K562 (cell line): Measurements from ENCODE around the gene GABRB1. TPM values are rescaled to one million over a fixed set of nuclear protein-coding genes. Genes with fewer than 3 reads are reported as not detected.

Source experiments
- ATAC-seq: fragments of 200-7000 bp; cut with Tn5 transposase; 3 replicates; pipeline ENCODE4 v1.9.1; 2020; ENCODE audit warnings: moderate library complexity
- BruUV-seq: library from RNA; stranded (reverse); fragments of 400-500 nt; replicated peaks from 2 replicates; lab custom pipeline; 2021; lab: Mats Ljungman, UMichigan
- CTCF ChIA-PET: fragments of 300-600 bp; formaldehyde crosslinking; extraction: SDS; loops from one replicate; lab custom pipeline; 2021; ENCODE audit warnings: low intra/inter-chr PET ratio; lab: Yijun Ruan, JAX
- POLR2A ChIA-PET: fragments of 300-600, 350-650 bp; sonication (Branson Sonifier 250); formaldehyde crosslinking; extraction: SDS; loops from one replicate; lab custom pipeline; 2021; ENCODE audit warnings: antibody characterized with exemption, inconsistent platforms; lab: Yijun Ruan, JAX
- DNase-seq, 4 experiments: peaks; one replicate each; pipeline versions ENCODE4 v3.0.0 to v3.0.0-alpha.2; 2011 to 2018; ENCODE audit warnings: low spot score in 3 of 4, mixed read lengths in 3 of 4; ENCODE audit errors: extremely low read depth in 1 of 4
- FAIRE-seq: peaks from 2 replicates; lab custom pipeline; 2011; peaks lifted over from hg19 to GRCh38; lab: Jason Lieb, UNC
- H2AFZ ChIP-seq: 2 replicates; pipeline ENCODE4 v1.6.0; 2011; ENCODE audit warnings: low read depth, low read length, control low read depth, inconsistent platforms
- H3K27ac ChIP-seq: fragments of 200-600 bp; 3 replicates; pipeline ENCODE4 v1.8.0; 2011; ENCODE audit warnings: low read depth, mild to moderate bottlenecking, control low read depth, inconsistent platforms, low read length, moderate library complexity, mixed read lengths; ENCODE audit errors: extremely low read depth
- H3K27me3 ChIP-seq, 2 experiments: fragments of 300-600 bp in 1 of 2; 2 replicates in 1 of 2; 3 replicates in 1 of 2; pipeline versions ENCODE4 v1.6.0 to v1.8.0; 2011; ENCODE audit warnings: inconsistent platforms in 2 of 2, low read length in 2 of 2, mild to moderate bottlenecking in 1 of 2, mixed read lengths in 1 of 2, moderate library complexity in 1 of 2; ENCODE audit not compliant: control insufficient read depth in 2 of 2, insufficient read depth in 2 of 2
- H3K36me3 ChIP-seq: fragments of 300-600 bp; 3 replicates; pipeline ENCODE4 v1.8.0; 2011; ENCODE audit warnings: mild to moderate bottlenecking, low read length, inconsistent platforms; ENCODE audit not compliant: control insufficient read depth, insufficient read depth
- H3K4me1 ChIP-seq, 2 experiments: fragments of 200-600 bp in 1 of 2; replicated peaks in 1 of 2; 2 replicates in 1 of 2; 3 replicates in 1 of 2; pipeline versions ENCODE4 v1.5.1 to v1.8.0; 2011; ENCODE audit warnings: inconsistent platforms in 2 of 2, low read length in 2 of 2, mild to moderate bottlenecking in 1 of 2, mixed read lengths in 1 of 2, moderate library complexity in 1 of 2; ENCODE audit not compliant: control insufficient read depth in 2 of 2, insufficient read depth in 2 of 2
- H3K4me2 ChIP-seq: 2 replicates; pipeline ENCODE4 v1.6.1; 2011; ENCODE audit warnings: low read length, control low read depth, inconsistent platforms, mixed read lengths; ENCODE audit not compliant: insufficient read depth
- H3K4me3 ChIP-seq: fragments of 200-600 bp; sonication (generic), shearing (Covaris generic); 2 replicates; pipeline ENCODE4 v1.5.1; 2016; ENCODE audit warnings: control low read depth, inconsistent platforms
- H3K79me2 ChIP-seq: fragments of 200-600 bp; 3 replicates; pipeline ENCODE4 v1.8.0; 2011; ENCODE audit warnings: low read length, inconsistent platforms; ENCODE audit not compliant: control insufficient read depth, insufficient read depth
- H3K9ac ChIP-seq, 2 experiments: 2 replicates each; pipeline versions ENCODE4 v1.6.0 to v1.6.1; 2011; ENCODE audit warnings: low read depth in 2 of 2, low read length in 2 of 2, control low read depth in 1 of 2, inconsistent platforms in 1 of 2, mild to moderate bottlenecking in 1 of 2, mixed read lengths in 1 of 2; ENCODE audit not compliant: insufficient read depth in 1 of 2
- H3K9me1 ChIP-seq: one replicate; pipeline ENCODE4 v1.6.0; 2011; ENCODE audit warnings: inconsistent platforms, mild to moderate bottlenecking, low read length, moderate library complexity; ENCODE audit not compliant: control insufficient read depth, insufficient read depth
- H3K9me3 ChIP-seq: replicated peaks from 2 replicates; pipeline ENCODE4 v1.5.1; 2011; ENCODE audit warnings: low read depth, low read length, inconsistent platforms; ENCODE audit not compliant: control insufficient read depth, insufficient read depth
- H4K20me1 ChIP-seq: replicated peaks from 2 replicates; pipeline ENCODE4 v1.6.1; 2011; ENCODE audit warnings: low read length, inconsistent platforms, mixed read lengths; ENCODE audit not compliant: control insufficient read depth, insufficient read depth
- COPS2 ChIP-seq: fragments of 450-650 bp; conservative IDR thresholded peaks from 2 replicates; pipeline ENCODE4 v1.6.1; 2016; ENCODE audit warnings: mild to moderate bottlenecking, moderate library complexity
- EHMT2 ChIP-seq: fragments of 450-650 bp; IDR thresholded peaks from 2 replicates; pipeline ENCODE4 v1.6.1; 2018; ENCODE audit warnings: antibody characterized with exemption
- ETV5 ChIP-seq: sonication (generic); formaldehyde crosslinking; IDR thresholded peaks from 2 replicates; pipeline ENCODE4 v1.4.0; 2020; ENCODE audit warnings: low read depth, mild to moderate bottlenecking, missing genetic modification reagents
- MIER1 ChIP-seq: fragments of 450-650 bp; IDR thresholded peaks from 2 replicates; pipeline ENCODE4 v1.6.1; 2016; ENCODE audit warnings: antibody characterized with exemption, mild to moderate bottlenecking, low read depth
- MTA2 ChIP-seq: fragments of 450-650 bp; IDR thresholded peaks from 2 replicates; pipeline ENCODE4 v1.6.1; 2016; ENCODE audit warnings: low read depth
- TGIF2 ChIP-seq: sonication (generic); formaldehyde crosslinking; IDR thresholded peaks from 2 replicates; pipeline ENCODE4 v1.8.1; 2022; ENCODE audit warnings: mild to moderate bottlenecking, missing genetic modification reagents, moderate library complexity
- WGBS: fragments of 100-300 bp; shearing (Covaris generic); methylation state at CpG from one replicate; pipeline ENCODE4 v1.1.6; 2016; ENCODE audit warnings: low coverage, mixed read lengths; ENCODE audit not compliant: insufficient coverage; ENCODE audit errors: missing lambda C conversion rate; 5-methylcytosine and 5-hydroxymethylcytosine counted together
- in situ Hi-C: fragments of 300-500 bp; cut with MboI; formaldehyde crosslinking; loops from 4 replicates; pipeline ENCODE4 v1.15.0; 2018; ENCODE audit warnings: inconsistent platforms, mixed read lengths
- intact Hi-C: fragments of 100-400 bp; cut with micrococcal nuclease; formaldehyde crosslinking; loops from 2 replicates; pipeline ENCODE4 v1.14.2; 2022
- polyA plus RNA-seq, 8 experiments: library from polyadenylated mRNA; depleted of rRNA in 4 of 8; stranded (reverse) in 5 of 8; unstranded in 3 of 8; fragments of >200 nt; fragmentation: Nextera tagmentation in 2 of 8; fragmentation: Illumina TruSeq in 1 of 8; extraction: Ambion mirVana in 2 of 8; extraction: Trizol in 1 of 8; gene quantifications; 2 replicates each; pipeline versions ENCODE4 v1.2.1 to v1.2.3, GENCODE V29; 2011 to 2014; ENCODE audit warnings: inconsistent platforms in 1 of 8, missing spikeins in 1 of 8
- total RNA-seq, 7 experiments: library from RNA; depleted of rRNA in 6 of 7; stranded (reverse); fragments of >200 nt in 6 of 7; fragmentation: Illumina TruSeq in 2 of 7; extraction: Trizol in 2 of 7; gene quantifications; 2 replicates each; pipeline versions ENCODE4 v1.2.1 to v1.2.3, GENCODE V29; 2011 to 2021; ENCODE audit warnings: low replicate concordance in 1 of 7
- TF ChIP-seq, protein P1 (sequence below): fragments of 450-650 bp; formaldehyde crosslinking; IDR thresholded peaks from 2 replicates; pipeline ENCODE4 v1.4.0; 2020; ENCODE audit warnings: mild to moderate bottlenecking, moderate library complexity

The GABRB1 gene
- total and polyA plus RNA-seq, 9 of the 15 experiments (the other 6 are each of a cell fraction or from before 2014, with no cell fraction given): not detected

GRCh38 chr4:46994007-46994405 is 37.4 kb upstream of the GABRB1 start:
- TF ChIP-seq COPS2: no peak
- TF ChIP-seq EHMT2: no peak
- no peak for TF ChIP-seq MIER1
- no peak for TF ChIP-seq TGIF2 (CRISPR knock-in tag)
- TF ChIP-seq, protein P1, sequence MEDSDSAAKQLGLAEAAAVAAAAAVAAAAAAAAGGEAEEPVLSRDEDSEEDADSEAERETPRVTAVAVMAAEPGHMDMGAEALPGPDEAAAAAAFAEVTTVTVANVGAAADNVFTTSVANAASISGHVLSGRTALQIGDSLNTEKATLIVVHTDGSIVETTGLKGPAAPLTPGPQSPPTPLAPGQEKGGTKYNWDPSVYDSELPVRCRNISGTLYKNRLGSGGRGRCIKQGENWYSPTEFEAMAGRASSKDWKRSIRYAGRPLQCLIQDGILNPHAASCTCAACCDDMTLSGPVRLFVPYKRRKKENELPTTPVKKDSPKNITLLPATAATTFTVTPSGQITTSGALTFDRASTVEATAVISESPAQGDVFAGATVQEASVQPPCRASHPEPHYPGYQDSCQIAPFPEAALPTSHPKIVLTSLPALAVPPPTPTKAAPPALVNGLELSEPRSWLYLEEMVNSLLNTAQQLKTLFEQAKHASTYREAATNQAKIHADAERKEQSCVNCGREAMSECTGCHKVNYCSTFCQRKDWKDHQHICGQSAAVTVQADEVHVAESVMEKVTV (CRISPR knock-in tag): no peak
- no peak for TF ChIP-seq ETV5 (CRISPR knock-in tag)
- TF ChIP-seq MTA2: no peak

More at GRCh38 chr4:46994007-46994405, 37.4 kb upstream of the GABRB1 start:
- no peak overlapping the region for H3K4me3 ChIP-seq
- intact Hi-C loops (no loop called here), in situ Hi-C loops (no loop called here)
- H4K20me1 ChIP-seq: no peaks in the 10 kb centered on the region
- H3K4me1 ChIP-seq: no peaks in the 10 kb centered on the region
- H3K79me2 ChIP-seq: no peaks in the 10 kb centered on the region
- BruUV-seq: no TSS peak
- no peak for FAIRE-seq
- H3K9me1 ChIP-seq: no peaks in the 10 kb centered on the region
- H3K9ac ChIP-seq: no peak overlapping the region
- no peak overlapping the region for H3K4me2 ChIP-seq
- no peaks in the 10 kb centered on the region for H3K27me3 ChIP-seq
- ChIA-PET POLR2A (no interaction called here), CTCF (no interaction called here)
- no peak for DNase-seq
- no peak overlapping the region for H2AFZ ChIP-seq
- H3K9me3 ChIP-seq: no peaks in the 10 kb centered on the region
- no peaks in the 10 kb centered on the region for H3K36me3 ChIP-seq
- WGBS: 0% methylated on average over 14 of the region's 14 CpGs
- H3K27ac ChIP-seq: no peak overlapping the region
- ATAC-seq: no peak
